HepG2 (cell line): ENCODE data around the gene ALPL. TPM values are rescaled to one million over a fixed set of nuclear protein-coding genes. Genes with fewer than 3 reads are reported as not detected.

Source experiments
- ATAC-seq: fragments of 200-7000 bp; cut with Tn5 transposase; 3 replicates; pipeline ENCODE4 v1.9.1; 2020; ENCODE audit warnings: mild to moderate bottlenecking, moderate library complexity
- BruUV-seq: library from RNA; stranded (reverse); fragments of 400-500 nt; replicated peaks from 2 replicates; lab custom pipeline; 2021; lab: Mats Ljungman, UMichigan
- CTCF ChIA-PET: fragments of 300-600 bp; formaldehyde crosslinking; extraction: SDS; loops from one replicate; lab custom pipeline; 2021; ENCODE audit warnings: low total read pairs, inconsistent platforms, low intra/inter-chr PET ratio; lab: Yijun Ruan, JAX
- POLR2A ChIA-PET: fragments of 350-600 bp; sonication (Branson Sonifier 250); formaldehyde crosslinking; loops from one replicate; lab custom pipeline; 2020; ENCODE audit warnings: antibody characterized with exemption, inconsistent platforms; lab: Yijun Ruan, JAX
- DNase-seq: peaks from one replicate; pipeline ENCODE4 v3.0.0-alpha.2; 2015; ENCODE audit warnings: low spot score
- FAIRE-seq: peaks from 3 replicates; lab custom pipeline; 2011; peaks lifted over from hg19 to GRCh38; lab: Jason Lieb, UNC
- H2AFZ ChIP-seq: one replicate; pipeline ENCODE4 v1.6.1; 2011; ENCODE audit warnings: low read length, inconsistent platforms
- H3K27ac ChIP-seq: fragments of 300-600 bp; 3 replicates; pipeline ENCODE4 v1.8.0; 2011; ENCODE audit warnings: mixed run types, mild to moderate bottlenecking, mixed read lengths, low read length, inconsistent platforms; ENCODE audit not compliant: insufficient read depth; ENCODE audit errors: extremely low read length
- H3K27me3 ChIP-seq, 2 experiments: fragments of 200-600 bp in 1 of 2; 2 replicates in 1 of 2; 3 replicates in 1 of 2; pipeline versions ENCODE4 v1.6.0 to v1.8.0; 2011; ENCODE audit warnings: low read length in 2 of 2, mild to moderate bottlenecking in 2 of 2, moderate library complexity in 2 of 2, inconsistent platforms in 1 of 2; ENCODE audit not compliant: insufficient read depth in 2 of 2, control insufficient read depth in 1 of 2
- H3K36me3 ChIP-seq, 2 experiments: fragments of 200-600 bp in 1 of 2; replicated peaks in 1 of 2; 2 replicates in 1 of 2; 3 replicates in 1 of 2; pipeline versions ENCODE4 v1.5.1 to v1.8.0; 2011; ENCODE audit warnings: low read length in 2 of 2, inconsistent platforms in 1 of 2; ENCODE audit not compliant: insufficient read depth in 2 of 2, control insufficient read depth in 1 of 2
- H3K4me1 ChIP-seq: 2 replicates; pipeline ENCODE4 v1.5.1; 2012; ENCODE audit warnings: low read length, inconsistent platforms; ENCODE audit not compliant: insufficient read depth
- H3K4me2 ChIP-seq: 2 replicates; pipeline ENCODE4 v1.6.0; 2011; ENCODE audit warnings: low read depth, low read length, inconsistent platforms
- H3K4me3 ChIP-seq, 3 experiments: fragments of 200-600 bp in 1 of 3; sonication (generic), shearing (Covaris generic) in 1 of 3; replicated peaks in 1 of 3; 2 replicates each; pipeline ENCODE4 v1.5.1; 2011 to 2016; ENCODE audit warnings: low read length in 3 of 3, inconsistent platforms in 2 of 3, low read depth in 2 of 3, mild to moderate bottlenecking in 2 of 3, control low read depth in 1 of 3, mixed read lengths in 1 of 3; ENCODE audit not compliant: insufficient read depth in 1 of 3
- H3K79me2 ChIP-seq: one replicate; pipeline ENCODE4 v1.6.1; 2011; ENCODE audit warnings: low read length, inconsistent platforms; ENCODE audit not compliant: insufficient read depth
- H3K9ac ChIP-seq: 2 replicates; pipeline ENCODE4 v1.6.0; 2011; ENCODE audit warnings: mild to moderate bottlenecking, low read depth, low read length, inconsistent platforms; ENCODE audit not compliant: insufficient read depth
- H3K9me3 ChIP-seq: 2 replicates; pipeline ENCODE4 v1.5.1; 2012; ENCODE audit warnings: mild to moderate bottlenecking, low read length
- H4K20me1 ChIP-seq: 2 replicates; pipeline ENCODE4 v1.6.0; 2011; ENCODE audit warnings: inconsistent platforms, mild to moderate bottlenecking, low read length, moderate library complexity; ENCODE audit not compliant: insufficient read depth
- AGO2 ChIP-seq: fragments of 200-400 bp; formaldehyde crosslinking; optimal IDR thresholded peaks from 2 replicates; pipeline ENCODE3; 2017; ENCODE audit warnings: mild to moderate bottlenecking, low read depth, low read length, moderate library complexity
- ATF5 ChIP-seq: sonication (generic); formaldehyde crosslinking; IDR thresholded peaks from 2 replicates; pipeline ENCODE4 v1.4.0; 2020; ENCODE audit warnings: mild to moderate bottlenecking, low read depth, missing genetic modification reagents
- CHD4 ChIP-seq: fragments of 200-600 bp; sonication (generic); IDR thresholded peaks from 2 replicates; pipeline ENCODE4 v1.7.0; 2017; ENCODE audit warnings: mild to moderate bottlenecking, low read length, borderline replicate concordance
- DNMT1 ChIP-seq: sonication (generic); formaldehyde crosslinking; IDR thresholded peaks from 2 replicates; pipeline ENCODE4 v1.5.1; 2020; ENCODE audit warnings: mild to moderate bottlenecking, missing genetic modification reagents
- HMGA1 ChIP-seq: sonication (generic); formaldehyde crosslinking; conservative IDR thresholded peaks from 2 replicates; pipeline ENCODE4 v1.4.0; 2020; ENCODE audit warnings: missing genetic modification reagents
- JDP2 ChIP-seq: sonication (generic); formaldehyde crosslinking; IDR thresholded peaks from 2 replicates; pipeline ENCODE4 v1.8.1; 2022; ENCODE audit warnings: missing genetic modification reagents, borderline replicate concordance
- RFXAP ChIP-seq: sonication (generic); formaldehyde crosslinking; IDR thresholded peaks from 2 replicates; pipeline ENCODE4 v1.4.0; 2020; ENCODE audit warnings: missing genetic modification reagents, borderline replicate concordance
- SALL2 ChIP-seq: sonication (generic); formaldehyde crosslinking; IDR thresholded peaks from 2 replicates; pipeline ENCODE4 v1.8.1; 2023; ENCODE audit warnings: mild to moderate bottlenecking, missing genetic modification reagents, inconsistent platforms
- SP140L ChIP-seq: sonication (generic); formaldehyde crosslinking; IDR thresholded peaks from 2 replicates; pipeline ENCODE4 v1.4.0; 2020; ENCODE audit warnings: missing genetic modification reagents, borderline replicate concordance
- ZBTB44 ChIP-seq: sonication (generic); formaldehyde crosslinking; IDR thresholded peaks from 2 replicates; pipeline ENCODE4 v1.4.0; 2020; ENCODE audit warnings: missing genetic modification reagents
- ZNF232 ChIP-seq: sonication (generic); formaldehyde crosslinking; IDR thresholded peaks from 2 replicates; pipeline ENCODE4 v1.4.0; 2020; ENCODE audit warnings: missing genetic modification reagents, borderline replicate concordance
- ZNF674 ChIP-seq: sonication (generic); formaldehyde crosslinking; IDR thresholded peaks from 2 replicates; pipeline ENCODE4 v1.5.0; 2020; ENCODE audit warnings: low read depth, mild to moderate bottlenecking, missing genetic modification reagents
- WGBS: methylation state at CpG from one replicate; pipeline ENCODE4 v1.1.6; 2017; ENCODE audit warnings: low lambda C conversion rate; 5-methylcytosine and 5-hydroxymethylcytosine counted together
- in situ Hi-C: cut with HindIII; loops from 2 replicates; pipeline ENCODE4 v1.10.0; 2017; ENCODE audit warnings: low pct_unique_long_range_greater_than_20kb; ENCODE audit not compliant: extremely low pct_ligation_motif_present
- intact Hi-C: fragments of 100-400 bp; cut with micrococcal nuclease; formaldehyde crosslinking; loops from one replicate; pipeline ENCODE4 v1.10.0; 2022; ENCODE audit not compliant: unreplicated experiment
- polyA plus RNA-seq, 8 experiments: library from polyadenylated mRNA; depleted of rRNA in 3 of 8; stranded (reverse) in 7 of 8; unstranded in 1 of 8; fragments of >200 nt; fragmentation: Illumina TruSeq in 4 of 8; extraction: Trizol in 4 of 8; gene quantifications; 2 replicates each; pipeline versions ENCODE4 v1.2.1 to v1.2.3, GENCODE V29; 2011 to 2016; ENCODE audit warnings: low read depth in 4 of 8, missing spikeins in 1 of 8, mixed read lengths in 1 of 8; ENCODE audit not compliant: insufficient read depth in 1 of 8
- total RNA-seq, 5 experiments: library from RNA; depleted of rRNA; stranded (reverse); fragments of >200 nt; fragmentation: Illumina TruSeq; extraction: Trizol; gene quantifications; 2 replicates each; pipeline ENCODE4 v1.2.3, GENCODE V29; 2016; ENCODE audit warnings: low read depth in 1 of 5

Gene ALPL
- total and polyA plus RNA-seq, 2 of the 13 experiments (the other 11 are each of a cell fraction or from before 2014, with no cell fraction given): 0.12 TPM; not detected in 1

GRCh38 chr1:21541329-21541728 is 32.1 kb downstream of the ALPL start:
- no TSS peak for BruUV-seq
- no peak overlapping the region for H3K4me3 ChIP-seq
- CTCF ChIA-PET: no interaction called here

More at GRCh38 chr1:21541329-21541728, 32.1 kb downstream of the ALPL start:
- TF ChIP-seq ZBTB44 (CRISPR knock-in tag) (no peak), AGO2 (no peak), SP140L (CRISPR knock-in tag) (no peak), ZNF674 (CRISPR knock-in tag) (no peak), DNMT1 (CRISPR knock-in tag) (no peak), CHD4 (no peak), ZNF232 (CRISPR knock-in tag) (no peak), HMGA1 (CRISPR knock-in tag) (no peak), JDP2 (CRISPR knock-in tag) (no peak), ATF5 (CRISPR knock-in tag) (no peak), RFXAP (CRISPR knock-in tag) (no peak), SALL2 (CRISPR knock-in tag) (no peak)
- FAIRE-seq (no peak), DNase-seq (no peak), ATAC-seq (no peak)
- no peak overlapping the region for H3K4me2 ChIP-seq
- no peak overlapping the region for H2AFZ ChIP-seq
- intact Hi-C loops: no loop called here
- no peaks in the 10 kb centered on the region for H4K20me1 ChIP-seq
- in situ Hi-C loops: no loop called here
- peaks cover 27% of the 10 kb centered on the region for H3K4me1 ChIP-seq
- no peak overlapping the region for H3K27ac ChIP-seq
- peaks cover 1 to 36% of the 10 kb centered on the region in 2 experiments; a peak in 3 of 5 replicates for H3K27me3 ChIP-seq
- POLR2A ChIA-PET: no interaction called here
- no peaks in the 10 kb centered on the region for H3K9me3 ChIP-seq
- no peaks in the 10 kb centered on the region for H3K79me2 ChIP-seq
- H3K9ac ChIP-seq: no peak overlapping the region
- 21% methylated on average over 5 of the region's 6 CpGs for whole genome bisulfite sequencing
- H3K36me3 ChIP-seq: no peaks in the 10 kb centered on the region
